Measurements from ENCODE around the gene ABCG5. TPM values are rescaled to one million over a fixed set of nuclear protein-coding genes. Genes with fewer than 3 reads are reported as not detected.

The ABCG5 gene
- total RNA-seq, 4 donors from 2014 or later: 1.7 to 9.3 (median 5.3) TPM

- Histone ChIP-seq H3K27me3 (no peaks in the 10 kb centered on the region), H3K27ac (peak overlapping the region in 3 of 4 donors; percentile 51 to 74 (median 57)), H3K4me3 (peak overlapping the region in 2 of 4 donors; percentile 49 to 53), H3K4me1 (peaks cover 0 to 3% (median 0%) of the 10 kb centered on the region in 4 donors), H3K9me3 (no peaks in the 10 kb centered on the region), H3K36me3 (no peaks in the 10 kb centered on the region)
- DNase-seq: peak in 2 of 3 donors; percentile 58 to 70
- TF ChIP-seq CTCF (IDR thresholded peaks at IDR 0.05): no peak
- peak in 1 of 2 donors; percentile 16 for TF ChIP-seq POLR2A (IDR thresholded peaks at IDR 0.05)
Measured at GRCh38 chr2:43832457-43832856, 6.2 kb downstream of the ABCG5 start.

GRCh38 chr2:43831543-43832294, 6.9 kb downstream of the ABCG5 start:
- DNase-seq: peak in 1 of 3 donors; percentile 68
- H3K27ac ChIP-seq: peak overlapping the region in 3 of 4 donors; percentile 51 to 74 (median 57)

DNA sequence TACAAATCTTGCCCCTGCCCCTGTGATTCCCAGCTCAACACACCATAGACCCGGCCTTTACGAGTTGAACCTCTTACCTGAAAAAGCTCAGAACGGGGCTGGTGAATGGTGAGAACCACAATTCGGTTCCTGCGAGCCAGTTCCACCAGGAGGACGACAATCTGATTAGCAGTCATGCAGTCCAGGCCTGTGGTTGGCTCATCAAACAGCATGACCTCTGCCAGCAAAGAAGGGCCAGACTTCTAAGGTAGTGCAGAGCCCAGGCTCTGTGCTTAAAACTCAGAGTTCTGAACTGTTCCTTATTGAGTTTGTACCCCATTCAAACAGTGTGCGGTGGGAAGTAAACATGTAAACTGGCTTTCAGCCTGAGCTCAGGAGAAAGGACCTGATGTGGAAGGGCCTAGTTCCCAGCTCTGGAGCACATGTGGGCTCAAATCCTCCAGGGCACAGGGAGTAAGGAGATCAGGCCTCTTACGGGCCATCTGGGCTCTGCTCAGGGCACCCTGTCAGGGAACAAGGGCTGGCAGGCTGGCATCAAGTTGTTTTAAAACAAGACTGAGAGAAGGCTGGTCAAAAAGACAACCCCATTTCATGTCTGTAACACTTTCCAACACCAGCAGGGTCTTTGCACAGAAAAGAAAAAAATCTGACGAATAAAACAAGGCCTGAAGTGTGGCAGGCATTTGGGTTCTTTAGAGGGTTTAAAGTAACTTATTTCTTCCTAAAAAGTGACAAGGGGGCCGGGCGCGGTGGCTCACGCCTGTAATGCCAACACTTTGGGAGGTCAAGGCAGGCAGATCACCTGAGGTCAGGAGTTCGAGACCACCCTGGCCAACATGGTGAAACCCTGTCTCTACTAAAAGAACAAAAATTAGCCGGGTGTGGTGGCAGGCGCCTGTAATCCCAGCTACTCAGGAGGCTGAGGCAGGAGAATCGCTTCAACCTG, 12.1 kb downstream of the ABCG5 start:
- no peaks in the 10 kb centered on the region for H3K9me3 ChIP-seq
- DNase-seq: no peak
- no peak overlapping the region for H3K27ac ChIP-seq
- TF ChIP-seq CTCF (IDR thresholded peaks at IDR 0.05) (no peak), POLR2A (IDR thresholded peaks at IDR 0.05) (no peak)
- H3K36me3 ChIP-seq: no peaks in the 10 kb centered on the region
- no peak overlapping the region for H3K4me3 ChIP-seq
- no peaks in the 10 kb centered on the region for H3K4me1 ChIP-seq
- H3K27me3 ChIP-seq: no peaks in the 10 kb centered on the region

More at GRCh38 chr2:43831543-43832294, 6.9 kb downstream of the ABCG5 start:
- Histone ChIP-seq H3K9me3 (no peaks in the 10 kb centered on the region), H3K4me1 (peaks cover 0 to 3% (median 0%) of the 10 kb centered on the region in 4 donors), H3K4me3 (peak overlapping the region in 3 of 4 donors; percentile 14 to 53 (median 49)), H3K27me3 (no peaks in the 10 kb centered on the region), H3K36me3 (no peaks in the 10 kb centered on the region)
- TF ChIP-seq CTCF (IDR thresholded peaks at IDR 0.05): no peak
- TF ChIP-seq POLR2A (IDR thresholded peaks at IDR 0.05): peak; percentile 24 to 26

- Histone ChIP-seq H3K27ac (no peak overlapping the region), H3K4me1 (no peaks in the 10 kb centered on the region), H3K27me3 (no peaks in the 10 kb centered on the region), H3K4me3 (no peak overlapping the region), H3K9me3 (no peaks in the 10 kb centered on the region), H3K36me3 (no peaks in the 10 kb centered on the region)
- DNase-seq: no peak
- no peak for TF ChIP-seq CTCF (IDR thresholded peaks at IDR 0.05)
- no peak for TF ChIP-seq POLR2A (IDR thresholded peaks at IDR 0.05)
Measured at GRCh38 chr2:43825841-43826240, 12.8 kb downstream of the ABCG5 start.

- Histone ChIP-seq H3K4me3 (no peak overlapping the region), H3K9me3 (no peaks in the 10 kb centered on the region), H3K4me1 (peaks cover 0 to 2% (median 0%) of the 10 kb centered on the region in 4 donors), H3K27ac (no peak overlapping the region), H3K27me3 (no peaks in the 10 kb centered on the region), H3K36me3 (no peaks in the 10 kb centered on the region)
- no peak for DNase-seq
- TF ChIP-seq CTCF (IDR thresholded peaks at IDR 0.05): no peak
- no peak for TF ChIP-seq POLR2A (IDR thresholded peaks at IDR 0.05)
Measured at GRCh38 chr2:43824951-43825493, 13.6 kb downstream of the ABCG5 start.

Data from Peyer's patch (tissue), 4 donors.